ENCODE data around the gene SLCO2B1.

DNA sequence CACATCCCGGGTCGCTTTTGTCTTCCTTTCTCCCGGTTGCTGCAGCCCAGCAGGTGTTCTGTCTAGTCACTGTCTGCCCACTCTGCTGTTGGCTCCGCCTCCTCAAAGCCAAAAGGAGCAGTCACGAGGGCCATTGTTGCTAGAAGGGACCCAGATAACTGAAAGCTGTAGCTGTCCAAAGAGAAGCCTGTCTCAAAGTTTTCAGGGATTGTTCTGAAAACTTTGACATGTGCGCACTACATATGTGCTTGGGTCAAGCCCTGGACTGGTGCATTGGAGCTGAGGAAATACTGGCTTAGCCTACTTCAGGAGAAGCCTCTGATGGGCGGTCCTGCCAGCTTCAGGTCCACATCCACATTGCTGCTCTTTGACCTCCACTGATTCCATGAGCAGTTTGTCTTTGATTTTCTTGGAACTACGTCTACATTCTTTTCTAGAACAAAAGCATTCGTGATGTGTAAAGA lies 45.4 kb upstream of the SLCO2B1 start:
- TF ChIP-seq, protein P1, sequence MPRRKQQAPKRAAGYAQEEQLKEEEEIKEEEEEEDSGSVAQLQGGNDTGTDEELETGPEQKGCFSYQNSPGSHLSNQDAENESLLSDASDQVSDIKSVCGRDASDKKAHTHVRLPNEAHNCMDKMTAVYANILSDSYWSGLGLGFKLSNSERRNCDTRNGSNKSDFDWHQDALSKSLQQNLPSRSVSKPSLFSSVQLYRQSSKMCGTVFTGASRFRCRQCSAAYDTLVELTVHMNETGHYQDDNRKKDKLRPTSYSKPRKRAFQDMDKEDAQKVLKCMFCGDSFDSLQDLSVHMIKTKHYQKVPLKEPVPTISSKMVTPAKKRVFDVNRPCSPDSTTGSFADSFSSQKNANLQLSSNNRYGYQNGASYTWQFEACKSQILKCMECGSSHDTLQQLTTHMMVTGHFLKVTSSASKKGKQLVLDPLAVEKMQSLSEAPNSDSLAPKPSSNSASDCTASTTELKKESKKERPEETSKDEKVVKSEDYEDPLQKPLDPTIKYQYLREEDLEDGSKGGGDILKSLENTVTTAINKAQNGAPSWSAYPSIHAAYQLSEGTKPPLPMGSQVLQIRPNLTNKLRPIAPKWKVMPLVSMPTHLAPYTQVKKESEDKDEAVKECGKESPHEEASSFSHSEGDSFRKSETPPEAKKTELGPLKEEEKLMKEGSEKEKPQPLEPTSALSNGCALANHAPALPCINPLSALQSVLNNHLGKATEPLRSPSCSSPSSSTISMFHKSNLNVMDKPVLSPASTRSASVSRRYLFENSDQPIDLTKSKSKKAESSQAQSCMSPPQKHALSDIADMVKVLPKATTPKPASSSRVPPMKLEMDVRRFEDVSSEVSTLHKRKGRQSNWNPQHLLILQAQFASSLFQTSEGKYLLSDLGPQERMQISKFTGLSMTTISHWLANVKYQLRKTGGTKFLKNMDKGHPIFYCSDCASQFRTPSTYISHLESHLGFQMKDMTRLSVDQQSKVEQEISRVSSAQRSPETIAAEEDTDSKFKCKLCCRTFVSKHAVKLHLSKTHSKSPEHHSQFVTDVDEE (CRISPR knock-in tag; IDR thresholded peaks at IDR 0.05), result no peak
- TF ChIP-seq OSR1 (CRISPR knock-in tag; IDR thresholded peaks at IDR 0.05) (no peak), CSDC2 (CRISPR knock-in tag; IDR thresholded peaks at IDR 0.05) (no peak), ZFP3 (CRISPR knock-in tag; IDR thresholded peaks at IDR 0.05) (no peak)

Data from SK-N-SH treated with all-trans-retinoic acid at 6 μM for 48 hours (cell line).